ENCODE results near the gene ASCC3.
"Not testable (repeated sequence)": the region's sequence is repeated elsewhere in the genome, so short reads cannot be mapped to it uniquely, and the experiment has no call there.

Gene ASCC3

GRCh38 chr6:100892693-100893092 lies 11.6 kb upstream of the ASCC3 start:
- ChIA-PET CTCF (no interaction called here), POLR2A (interaction anchor here (2.4 kb wide), 1 partner anchor 12 kb away, joined by 12 read pairs; the partner anchor contains the start of gene ASCC3)
- DNase-seq (ENCODE audit: extremely low spot score): no peak
- no peak for TF ChIP-seq FOXK2 (IDR thresholded peaks at IDR 0.05)

DNA sequence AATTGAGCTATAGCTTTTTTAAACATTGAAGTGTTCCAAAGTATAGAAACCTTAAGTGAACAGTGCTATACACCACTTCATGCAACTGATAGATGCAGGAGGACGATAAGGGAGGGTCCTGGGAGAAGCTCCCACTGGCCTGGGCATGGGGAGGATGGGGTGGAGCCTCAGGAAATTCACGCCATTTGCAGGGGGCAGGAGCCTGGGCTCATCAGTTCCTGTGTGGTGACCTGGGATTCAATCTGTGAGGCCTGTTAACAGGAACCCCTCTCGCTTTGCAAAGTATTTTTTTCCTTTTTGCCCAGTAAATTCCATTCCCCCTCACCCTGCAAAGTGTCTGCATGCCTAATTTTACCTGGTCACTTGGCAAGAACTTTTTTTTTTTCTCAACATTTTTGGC lies 11.0 kb upstream of the ASCC3 start:
- TF ChIP-seq NFRKB (IDR thresholded peaks at IDR 0.05) (no peak), LEF1 (IDR thresholded peaks at IDR 0.05; ENCODE audit: borderline replicate concordance) (no peak), TARDBP (IDR thresholded peaks at IDR 0.05) (no peak), FOXM1 (IDR thresholded peaks at IDR 0.05; ENCODE audit: borderline replicate concordance) (no peak), PKNOX1 (IDR thresholded peaks at IDR 0.05) (no peak), ELF4 (IDR thresholded peaks at IDR 0.05) (no peak), ZNF384 (IDR thresholded peaks at IDR 0.05) (no peak), CTBP1 (IDR thresholded peaks at IDR 0.05; ENCODE audit: borderline replicate concordance) (no peak), FOXK2 (IDR thresholded peaks at IDR 0.05) (no peak), SP1 (IDR thresholded peaks at IDR 0.05) (no peak), HDGF (IDR thresholded peaks at IDR 0.05; ENCODE audit: borderline replicate concordance) (no peak), BHLHE40 (IDR thresholded peaks at IDR 0.05; ENCODE audit: borderline replicate concordance) (no peak), ARNT (IDR thresholded peaks at IDR 0.05) (no peak), L3MBTL2 (conservative IDR thresholded peaks at IDR 0.05) (no peak), FOXA1 (IDR thresholded peaks at IDR 0.05) (no peak), SUZ12 (IDR thresholded peaks at IDR 0.05) (no peak)
- CTCF ChIA-PET: no interaction called here
- no peak for DNase-seq (ENCODE audit: extremely low spot score)
- POLR2A ChIA-PET: interaction anchor here (2.4 kb wide), 1 partner anchor 11 kb away, joined by 12 read pairs; the partner anchor contains the start of gene ASCC3

GRCh38 chr6:100891079-100891478 lies 9.9 kb upstream of the ASCC3 start:
- CTCF ChIA-PET: interaction anchor here (1.1 kb wide), 1 partner anchor 9 kb away, joined by 3 read pairs; the partner anchor contains the start of gene ASCC3
- DNase-seq (ENCODE audit: extremely low spot score): no peak
- POLR2A ChIA-PET: interaction anchor here (2.4 kb wide), 1 partner anchor 10 kb away, joined by 12 read pairs; the partner anchor contains the start of gene ASCC3
- no peak for TF ChIP-seq ELF4 (IDR thresholded peaks at IDR 0.05)
- TF ChIP-seq ARNT (IDR thresholded peaks at IDR 0.05): no peak
- TF ChIP-seq SP1 (IDR thresholded peaks at IDR 0.05): no peak
- no peak for TF ChIP-seq SUZ12 (IDR thresholded peaks at IDR 0.05)
- no peak for TF ChIP-seq FOXK2 (IDR thresholded peaks at IDR 0.05)
- no peak for TF ChIP-seq ZNF384 (IDR thresholded peaks at IDR 0.05)
- TF ChIP-seq BHLHE40 (IDR thresholded peaks at IDR 0.05; ENCODE audit: borderline replicate concordance): no peak
- no peak for TF ChIP-seq FOXA1 (IDR thresholded peaks at IDR 0.05)

GRCh38 chr6:100890646-100891045 lies 9.5 kb upstream of the ASCC3 start:
- CTCF ChIA-PET: interaction anchor here (1.1 kb wide), 1 partner anchor 9 kb away, joined by 3 read pairs; the partner anchor contains the start of gene ASCC3
- POLR2A ChIA-PET: interaction anchor here (2.4 kb wide), 1 partner anchor 10 kb away, joined by 12 read pairs; the partner anchor contains the start of gene ASCC3
- not testable (repeated sequence) for DNase-seq (ENCODE audit: extremely low spot score)

- no peak for TF ChIP-seq NFRKB (IDR thresholded peaks at IDR 0.05)
- DNase-seq (ENCODE audit: extremely low spot score): no peak
- ChIA-PET POLR2A (no interaction called here), CTCF (no interaction called here)
Measured at GRCh38 chr6:100889351-100889750, 8.2 kb upstream of the ASCC3 start.

- CTCF ChIA-PET: no interaction called here
- POLR2A ChIA-PET: no interaction called here
- DNase-seq (ENCODE audit: extremely low spot score): no peak
- TF ChIP-seq TARDBP (IDR thresholded peaks at IDR 0.05) (no peak), L3MBTL2 (conservative IDR thresholded peaks at IDR 0.05) (no peak), FOXM1 (IDR thresholded peaks at IDR 0.05; ENCODE audit: borderline replicate concordance) (no peak), SUZ12 (IDR thresholded peaks at IDR 0.05) (no peak), HDGF (IDR thresholded peaks at IDR 0.05; ENCODE audit: borderline replicate concordance) (no peak), FOXK2 (IDR thresholded peaks at IDR 0.05) (no peak), BHLHE40 (IDR thresholded peaks at IDR 0.05; ENCODE audit: borderline replicate concordance) (no peak), LEF1 (IDR thresholded peaks at IDR 0.05; ENCODE audit: borderline replicate concordance) (no peak), PKNOX1 (IDR thresholded peaks at IDR 0.05) (no peak), FOXA1 (IDR thresholded peaks at IDR 0.05) (no peak), SP1 (IDR thresholded peaks at IDR 0.05) (no peak), NFRKB (IDR thresholded peaks at IDR 0.05) (no peak), CTBP1 (IDR thresholded peaks at IDR 0.05; ENCODE audit: borderline replicate concordance) (no peak), ARNT (IDR thresholded peaks at IDR 0.05) (no peak), ELF4 (IDR thresholded peaks at IDR 0.05) (no peak), ZNF384 (IDR thresholded peaks at IDR 0.05) (no peak)
Measured at GRCh38 chr6:100886076-100886475, 4.9 kb upstream of the ASCC3 start.

DNA sequence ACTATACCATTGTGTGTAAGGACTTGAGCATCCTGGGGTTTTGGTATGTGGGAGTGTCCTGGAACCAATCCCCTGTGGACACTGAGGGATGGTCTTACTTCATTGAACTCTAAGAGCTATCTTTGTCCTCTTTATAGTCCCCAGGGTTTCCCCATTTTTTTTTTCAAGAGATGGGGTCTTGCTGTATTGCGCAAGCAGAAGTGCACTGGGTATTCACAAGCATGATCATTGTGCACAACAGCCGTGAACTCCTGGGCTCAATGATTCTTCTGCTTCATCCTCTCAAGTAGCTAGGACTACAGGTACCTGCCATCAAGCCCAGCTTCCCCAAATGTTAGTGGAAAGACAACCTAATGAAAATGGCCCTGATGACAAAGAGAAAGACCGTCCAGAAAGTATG lies 2.2 kb upstream of the ASCC3 start:
- TF ChIP-seq FOXM1 (IDR thresholded peaks at IDR 0.05; ENCODE audit: borderline replicate concordance): no peak
- no peak for TF ChIP-seq PKNOX1 (IDR thresholded peaks at IDR 0.05)
- TF ChIP-seq FOXK2 (IDR thresholded peaks at IDR 0.05): no peak
- ChIA-PET POLR2A (no interaction called here), CTCF (no interaction called here)
- no peak for DNase-seq (ENCODE audit: extremely low spot score)

All from HEK293T (cell line).